Right cardiac atrium (tissue), 5 donors: Measurements from ENCODE around the gene OR2T3. TPM values are rescaled to one million over a fixed set of nuclear protein-coding genes. Genes with fewer than 3 reads are reported as not detected.
"Not testable (repeated sequence)": the region's sequence is repeated elsewhere in the genome, so short reads cannot be mapped to it uniquely, and the experiment has no call there.

Source experiments
- ATAC-seq, 2 donors: fragments of 200-7000 bp; cut with Tn5 transposase; one replicate each; pipeline versions ENCODE4 v1.8.0 to v1.9.1; 2020; ENCODE audit warnings: moderate library complexity in 2 of 2, mild to moderate bottlenecking in 1 of 2
- DNase-seq, 3 donors: peaks; one replicate each; pipeline ENCODE4 v3.0.0-alpha.2; 2020
- H3K27ac ChIP-seq: one replicate; pipeline ENCODE4 v1.5.1; 2013; ENCODE audit warnings: mild to moderate bottlenecking, low read length, control low read depth, moderate library complexity
- H3K27me3 ChIP-seq: one replicate; pipeline ENCODE4 v1.6.1; 2013; ENCODE audit not compliant: control insufficient read depth, insufficient read depth
- H3K4me1 ChIP-seq: one replicate; pipeline ENCODE4 v1.6.1; 2013; ENCODE audit warnings: low read length; ENCODE audit not compliant: control insufficient read depth, insufficient read depth
- H3K4me3 ChIP-seq: one replicate; pipeline ENCODE4 v1.5.1; 2013; ENCODE audit warnings: low read length, control low read depth
- H3K9me3 ChIP-seq: one replicate; pipeline ENCODE4 v1.6.1; 2013; ENCODE audit warnings: low read length; ENCODE audit not compliant: control insufficient read depth
- WGBS: extraction: QIAGEN DNeasy Blood & Tissue Kit; methylation state at CpG from one replicate; pipeline ENCODE4 v1.1.7; 2013; 5-methylcytosine and 5-hydroxymethylcytosine counted together
- intact Hi-C, 4 donors: fragments of 100-400 bp; cut with DNase I; formaldehyde crosslinking; loops; one replicate each; pipeline versions ENCODE4 v1.11.0 to v1.14.0; 2022 to 2023
- polyA plus RNA-seq: library from polyadenylated mRNA; stranded (reverse); fragments of 200-250 nt; gene quantifications from one replicate; pipeline ENCODE4 v1.2.3, GENCODE V29; 2013
- total RNA-seq, 4 donors: library from RNA; stranded (reverse); fragmentation: NEBNext Ultra II Directional; extraction: Animal tissue kit (Norgen Biotek cat#: 25700); gene quantifications; one replicate each; pipeline ENCODE4 v1.2.1, GENCODE V29; 2021
- donor health status: healthy with polysubstance abuse.
- donor health status: DM: no; HTN: yes; CAD: no.
- donor health status: DM: no; HTN: no; CAD: no.
- donor health status: DM: no; HTN: yes; CAD: no; lungs with severe emphysema.
- donor health status: DM: yes; HTN: yes; CAD: no.

Gene OR2T3
- total and polyA plus RNA-seq, 5 donors: not detected

GRCh38 chr1:248444603-248445002, 28.5 kb upstream of the OR2T3 start:
- WGBS: 76% methylated on average over 4 of the region's 4 CpGs
- DNase-seq, H3K4me3 ChIP-seq, H3K9me3 ChIP-seq, intact Hi-C loops, H3K27ac ChIP-seq, H3K27me3 ChIP-seq, ATAC-seq, H3K4me1 ChIP-seq: not testable (repeated sequence)

GRCh38 chr1:248445399-248445798, 27.8 kb upstream of the OR2T3 start, which contains the start of gene OR2T2:
Gene OR2T2 (plus strand): TSS chr1:248445637. CDS start chr1:248452798, 7,161 bp downstream.
- ATAC-seq: not testable (repeated sequence)

GRCh38 chr1:248448409-248449074, 24.6 kb upstream of the OR2T3 start:
- H3K4me3 ChIP-seq, intact Hi-C loops, H3K4me1 ChIP-seq, DNase-seq, H3K9me3 ChIP-seq, ATAC-seq, H3K27ac ChIP-seq, H3K27me3 ChIP-seq: not testable (repeated sequence)
- WGBS: no CpG with 5 or more reads among the region's 4 CpGs

More at GRCh38 chr1:248445399-248445798, 27.8 kb upstream of the OR2T3 start, which contains the start of gene OR2T2:
- DNase-seq, H3K9me3 ChIP-seq, H3K27ac ChIP-seq, H3K4me3 ChIP-seq, H3K27me3 ChIP-seq, H3K4me1 ChIP-seq, intact Hi-C loops: not testable (repeated sequence)
- no CpG with 5 or more reads among the region's 2 CpGs for WGBS

- H3K27ac ChIP-seq, H3K27me3 ChIP-seq, H3K4me1 ChIP-seq, DNase-seq, intact Hi-C loops, H3K4me3 ChIP-seq, ATAC-seq, H3K9me3 ChIP-seq: not testable (repeated sequence)
- WGBS: 81% methylated on average over 5 of the region's 6 CpGs
Measured at GRCh38 chr1:248449821-248450465, 23.2 kb upstream of the OR2T3 start.

GRCh38 chr1:248450466-248451145, 22.5 kb upstream of the OR2T3 start:
- DNase-seq, intact Hi-C loops, H3K4me1 ChIP-seq, ATAC-seq, H3K4me3 ChIP-seq, H3K27ac ChIP-seq, H3K27me3 ChIP-seq, H3K9me3 ChIP-seq: not testable (repeated sequence)
- WGBS: 32% methylated on average over 2 of the region's 5 CpGs

- ATAC-seq, H3K4me1 ChIP-seq, H3K27me3 ChIP-seq, DNase-seq, H3K9me3 ChIP-seq, intact Hi-C loops, H3K4me3 ChIP-seq, H3K27ac ChIP-seq: not testable (repeated sequence)
- WGBS: 87% methylated on average over 7 of the region's 7 CpGs
Measured at GRCh38 chr1:248453619-248454018, 19.5 kb upstream of the OR2T3 start.

- ATAC-seq, intact Hi-C loops, H3K4me3 ChIP-seq, H3K9me3 ChIP-seq, H3K27me3 ChIP-seq, H3K27ac ChIP-seq, H3K4me1 ChIP-seq, DNase-seq: not testable (repeated sequence)
- WGBS: 65% methylated on average over 1 of the region's 4 CpGs
Measured at GRCh38 chr1:248455045-248455444, 18.1 kb upstream of the OR2T3 start.

- intact Hi-C loops, H3K4me1 ChIP-seq, H3K27me3 ChIP-seq, DNase-seq, H3K4me3 ChIP-seq, H3K9me3 ChIP-seq, ATAC-seq, H3K27ac ChIP-seq: not testable (repeated sequence)
- WGBS: no CpG with 5 or more reads among the region's 2 CpGs
Measured at GRCh38 chr1:248456635-248457034, 16.5 kb upstream of the OR2T3 start.

GRCh38 chr1:248459117-248459516, 14.0 kb upstream of the OR2T3 start:
- H3K9me3 ChIP-seq, H3K4me1 ChIP-seq, H3K27me3 ChIP-seq, DNase-seq, H3K4me3 ChIP-seq, H3K27ac ChIP-seq, intact Hi-C loops, ATAC-seq: not testable (repeated sequence)
- 61% methylated on average over 7 of the region's 7 CpGs for WGBS

- Histone ChIP-seq H3K4me1 (no peaks in the 10 kb centered on the region), H3K4me3 (no peak overlapping the region), H3K27me3 (no peaks in the 10 kb centered on the region), H3K27ac (no peak overlapping the region), H3K9me3 (no peaks in the 10 kb centered on the region)
- intact Hi-C loops: no loop called here
- DNase-seq (no peak), ATAC-seq (no peak)
- WGBS: 75% methylated on average over 4 of the region's 4 CpGs
Measured at GRCh38 chr1:248471154-248471553, 2.0 kb upstream of the OR2T3 start.

- DNase-seq, H3K27ac ChIP-seq, H3K27me3 ChIP-seq, ATAC-seq, H3K4me3 ChIP-seq, intact Hi-C loops, H3K4me1 ChIP-seq, H3K9me3 ChIP-seq: not testable (repeated sequence)
- WGBS: 57% methylated on average over 2 of the region's 2 CpGs
Measured at GRCh38 chr1:248472111-248472510, 1.0 kb upstream of the OR2T3 start.
